ENCODE data around the gene KIAA1671.
A peak's percentile ranks its signal among the peaks of the same experiment; 100 is the strongest.

The KIAA1671 gene

GRCh38 chr22:25069758-25070481, 117.4 kb downstream of the KIAA1671 start:
- DNase-seq = peak in 1 of 2 donors; percentile 28

GRCh38 chr22:25070956-25071355, 118.4 kb downstream of the KIAA1671 start:
- no peak for DNase-seq

GRCh38 chr22:25071720-25072119, 119.2 kb downstream of the KIAA1671 start:
- no peak for DNase-seq

- no peak for DNase-seq
These were observed 119.9 kb downstream of the KIAA1671 start for GRCh38 chr22:25072406-25072805.

GRCh38 chr22:25076336-25076735, 123.8 kb downstream of the KIAA1671 start:
- DNase-seq = peak; percentile 69 to 72

- DNase-seq = no peak
These were observed 124.5 kb downstream of the KIAA1671 start for GRCh38 chr22:25077056-25077455.

- DNase-seq = no peak
These were observed 125.4 kb downstream of the KIAA1671 start for GRCh38 chr22:25077964-25078363.

- DNase-seq = no peak
These were observed 126.1 kb downstream of the KIAA1671 start for GRCh38 chr22:25078591-25078990.

GRCh38 chr22:25080855-25081254, 128.3 kb downstream of the KIAA1671 start:
- no peak for DNase-seq

GRCh38 chr22:25081409-25081824, 128.9 kb downstream of the KIAA1671 start:
- peak; percentile 59 to 62 for DNase-seq

GRCh38 chr22:25082096-25082495, 129.6 kb downstream of the KIAA1671 start:
- DNase-seq = no peak

- no peak for DNase-seq
These were observed 130.7 kb downstream of the KIAA1671 start for GRCh38 chr22:25083056-25083806.

- DNase-seq = no peak
These were observed 131.3 kb downstream of the KIAA1671 start for GRCh38 chr22:25083807-25084200.

GRCh38 chr22:25084405-25085107, 132.0 kb downstream of the KIAA1671 start:
- DNase-seq = no peak

GRCh38 chr22:25085156-25085555, 132.6 kb downstream of the KIAA1671 start:
- DNase-seq = no peak

GRCh38 chr22:25085930-25086901, 133.7 kb downstream of the KIAA1671 start:
- no peak for DNase-seq

GRCh38 chr22:25086902-25087282, 134.4 kb downstream of the KIAA1671 start:
- no peak for DNase-seq

- DNase-seq = no peak
These were observed 137.8 kb downstream of the KIAA1671 start for GRCh38 chr22:25090225-25090890.

- DNase-seq = no peak
These were observed 138.9 kb downstream of the KIAA1671 start for GRCh38 chr22:25091458-25091857.

- DNase-seq = no peak
These were observed 139.6 kb downstream of the KIAA1671 start for GRCh38 chr22:25092119-25092518.

- no peak for DNase-seq
These were observed 142.1 kb downstream of the KIAA1671 start for GRCh38 chr22:25094579-25094978.

- DNase-seq = no peak
These were observed 143.4 kb downstream of the KIAA1671 start for GRCh38 chr22:25095869-25096268.

Data from stimulated activated CD4-positive, alpha-beta T cell treated with anti-CD3 and anti-CD28 coated beads, Interleukin-2, amount 100 ng/mL, for 24 hours (primary cell).